ENCODE results near the gene SNX32.

SNX32 gene

GRCh38 chr11:65801153-65801987 is 32.4 kb upstream of the SNX32 start:
- no peak overlapping the region for H3K4me3 ChIP-seq (ENCODE audit: low read length)
- no peak overlapping the region for H3K27ac ChIP-seq (ENCODE audit: low read length)
- no peak for DNase-seq (ENCODE audit: low read depth, low spot score)
- peaks cover 9% of the 10 kb centered on the region for H3K4me1 ChIP-seq (ENCODE audit: control insufficient read depth, insufficient read depth, low read length)
- H3K9me3 ChIP-seq (ENCODE audit: control insufficient read depth, insufficient read depth, low read length), result no peaks in the 10 kb centered on the region
- H3K27me3 ChIP-seq (ENCODE audit: control insufficient read depth, insufficient read depth, low read length), result no peaks in the 10 kb centered on the region
- WGBS (ENCODE audit: insufficient coverage, insufficient read length), result no CpG with 5 or more reads among the region's 18 CpGs
- H3K36me3 ChIP-seq (ENCODE audit: control insufficient read depth, insufficient read depth, low read length), result no peaks in the 10 kb centered on the region

DNA sequence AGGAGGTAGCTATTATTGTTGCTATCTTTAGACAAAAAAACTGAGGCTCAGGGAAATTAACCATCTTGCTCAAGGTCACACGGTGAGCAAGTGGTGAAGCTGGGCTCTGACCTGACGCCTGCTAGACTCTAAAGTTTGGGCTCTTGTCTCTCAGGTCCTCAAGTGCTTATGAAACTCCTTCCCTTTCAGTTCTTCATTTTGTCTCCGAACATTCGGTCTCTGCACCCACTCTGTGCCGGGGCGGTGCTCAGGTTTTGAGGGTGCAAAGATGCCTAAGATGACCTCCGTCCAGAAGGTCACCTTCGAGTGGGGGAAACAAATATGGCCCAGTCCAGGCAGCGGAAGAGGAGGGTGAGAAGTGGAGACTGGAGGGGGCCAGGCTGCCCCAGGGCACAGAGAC is 30.9 kb upstream of the SNX32 start:
- Histone ChIP-seq H3K4me1 (ENCODE audit: control insufficient read depth, insufficient read depth, low read length) (peaks cover 9% of the 10 kb centered on the region), H3K4me3 (ENCODE audit: low read length) (no peak overlapping the region), H3K27me3 (ENCODE audit: control insufficient read depth, insufficient read depth, low read length) (no peaks in the 10 kb centered on the region), H3K9me3 (ENCODE audit: control insufficient read depth, insufficient read depth, low read length) (no peaks in the 10 kb centered on the region), H3K27ac (ENCODE audit: low read length) (no peak overlapping the region), H3K36me3 (ENCODE audit: control insufficient read depth, insufficient read depth, low read length) (no peaks in the 10 kb centered on the region)
- no peak for DNase-seq (ENCODE audit: low read depth, low spot score)
- no CpG with 5 or more reads among the region's 9 CpGs for WGBS (ENCODE audit: insufficient coverage, insufficient read length)

GRCh38 chr11:65803797-65804492 is 29.8 kb upstream of the SNX32 start:
- Histone ChIP-seq H3K36me3 (ENCODE audit: control insufficient read depth, insufficient read depth, low read length) (no peaks in the 10 kb centered on the region), H3K4me3 (ENCODE audit: low read length) (no peak overlapping the region), H3K4me1 (ENCODE audit: control insufficient read depth, insufficient read depth, low read length) (peaks cover 6% of the 10 kb centered on the region; the same call in 1 of the 2 replicates), H3K27ac (ENCODE audit: low read length) (no peak overlapping the region), H3K9me3 (ENCODE audit: control insufficient read depth, insufficient read depth, low read length) (no peaks in the 10 kb centered on the region), H3K27me3 (ENCODE audit: control insufficient read depth, insufficient read depth, low read length) (no peaks in the 10 kb centered on the region)
- no CpG with 5 or more reads among the region's 21 CpGs for WGBS (ENCODE audit: insufficient coverage, insufficient read length)
- DNase-seq (ENCODE audit: low read depth, low spot score), result no peak

DNA sequence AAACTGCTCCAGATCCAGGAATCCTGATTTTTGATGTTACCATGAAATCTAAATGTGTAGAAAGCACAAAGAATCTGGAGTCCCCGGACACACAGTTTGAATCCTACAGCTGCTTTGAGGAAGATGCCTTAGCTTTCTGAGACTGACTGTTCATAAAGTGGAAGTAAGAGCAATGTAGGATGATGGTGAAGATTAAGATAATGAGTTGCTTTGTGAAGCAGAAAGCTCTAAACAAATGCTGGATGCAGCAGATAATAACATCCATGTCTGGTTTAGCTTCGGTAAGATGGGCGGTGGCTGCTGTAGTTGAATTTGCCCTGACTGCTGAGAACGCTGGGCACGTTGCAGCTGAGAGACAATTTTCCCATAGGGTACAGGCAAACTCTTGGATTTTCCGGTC is 26.8 kb upstream of the SNX32 start:
- no peaks in the 10 kb centered on the region for H3K9me3 ChIP-seq (ENCODE audit: control insufficient read depth, insufficient read depth, low read length)
- no CpG with 5 or more reads among the region's 6 CpGs for WGBS (ENCODE audit: insufficient coverage, insufficient read length)
- H3K4me1 ChIP-seq (ENCODE audit: control insufficient read depth, insufficient read depth, low read length), result 0 out of 2 replicates have a peak, but pooled peaks cover 3% of the 10 kb centered on the region
- no peak for DNase-seq (ENCODE audit: low read depth, low spot score)
- no peak overlapping the region for H3K4me3 ChIP-seq (ENCODE audit: low read length)
- no peak overlapping the region for H3K27ac ChIP-seq (ENCODE audit: low read length)
- no peaks in the 10 kb centered on the region for H3K27me3 ChIP-seq (ENCODE audit: control insufficient read depth, insufficient read depth, low read length)
- no peaks in the 10 kb centered on the region for H3K36me3 ChIP-seq (ENCODE audit: control insufficient read depth, insufficient read depth, low read length)

DNA sequence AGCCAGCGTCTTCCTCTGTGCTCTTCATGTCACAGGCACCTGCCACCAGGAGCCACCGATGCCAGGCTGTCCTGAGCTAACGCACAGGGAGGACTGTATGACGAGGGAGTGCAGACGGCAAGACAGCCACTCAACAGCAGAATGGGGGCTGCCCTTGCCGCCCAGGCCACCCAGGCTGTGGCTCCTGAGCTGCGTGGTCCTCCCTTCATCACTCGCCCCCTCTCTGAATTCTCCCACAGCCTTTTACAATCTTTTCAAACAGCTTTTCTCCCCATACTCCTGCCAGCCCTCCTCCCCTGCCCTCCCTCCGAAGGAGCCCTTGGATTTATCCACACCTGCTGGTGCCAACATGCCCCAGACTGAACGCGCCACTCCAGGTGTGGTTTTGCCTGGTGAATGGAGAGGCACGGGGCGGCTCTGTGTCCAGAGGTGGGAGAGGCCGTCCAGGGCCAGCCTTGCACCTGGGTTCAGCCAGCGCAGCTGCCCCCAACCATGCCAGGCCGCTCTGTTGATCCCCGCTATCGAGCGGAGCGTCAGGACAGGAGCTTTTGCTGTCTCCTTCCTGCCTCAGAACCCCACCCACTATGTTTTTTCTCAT is 24.9 kb upstream of the SNX32 start:
- Histone ChIP-seq H3K9me3 (ENCODE audit: control insufficient read depth, insufficient read depth, low read length) (no peaks in the 10 kb centered on the region), H3K36me3 (ENCODE audit: control insufficient read depth, insufficient read depth, low read length) (no peaks in the 10 kb centered on the region), H3K4me3 (ENCODE audit: low read length) (no peak overlapping the region), H3K4me1 (ENCODE audit: control insufficient read depth, insufficient read depth, low read length) (0 out of 2 replicates have a peak, but pooled peaks cover 1% of the 10 kb centered on the region), H3K27me3 (ENCODE audit: control insufficient read depth, insufficient read depth, low read length) (no peaks in the 10 kb centered on the region), H3K27ac (ENCODE audit: low read length) (no peak overlapping the region)
- WGBS (ENCODE audit: insufficient coverage, insufficient read length), result no CpG with 5 or more reads among the region's 20 CpGs
- no peak for DNase-seq (ENCODE audit: low read depth, low spot score)

DNA sequence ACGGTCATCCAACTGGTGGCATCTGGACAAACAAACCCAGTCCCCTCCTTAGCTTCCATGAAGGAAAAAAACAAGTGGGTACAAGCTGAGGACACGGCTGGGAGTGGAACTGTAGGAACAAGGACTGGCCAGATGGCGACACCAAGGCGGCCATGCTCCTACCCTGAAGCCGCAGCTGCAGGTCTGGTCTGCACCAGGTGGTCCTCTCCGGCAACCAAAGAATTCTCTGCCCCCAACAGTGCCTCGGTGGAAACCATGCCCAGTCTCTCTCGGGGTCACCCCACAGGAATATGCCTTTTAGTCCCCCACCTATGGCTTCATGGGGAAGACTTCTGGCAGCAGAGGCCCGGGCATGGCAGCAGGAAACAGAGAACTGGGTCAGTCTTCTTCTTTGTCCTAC is 24.3 kb upstream of the SNX32 start:
- no peak for DNase-seq (ENCODE audit: low read depth, low spot score)
- no peaks in the 10 kb centered on the region for H3K9me3 ChIP-seq (ENCODE audit: control insufficient read depth, insufficient read depth, low read length)
- WGBS (ENCODE audit: insufficient coverage, insufficient read length), result no CpG with 5 or more reads among the region's 9 CpGs
- no peaks in the 10 kb centered on the region for H3K36me3 ChIP-seq (ENCODE audit: control insufficient read depth, insufficient read depth, low read length)
- no peaks in the 10 kb centered on the region for H3K27me3 ChIP-seq (ENCODE audit: control insufficient read depth, insufficient read depth, low read length)
- no peaks in the 10 kb centered on the region for H3K4me1 ChIP-seq (ENCODE audit: control insufficient read depth, insufficient read depth, low read length)
- H3K27ac ChIP-seq (ENCODE audit: low read length), result no peak overlapping the region
- H3K4me3 ChIP-seq (ENCODE audit: low read length), result no peak overlapping the region

GRCh38 chr11:65810046-65810868 is 23.5 kb upstream of the SNX32 start:
- H3K4me1 ChIP-seq (ENCODE audit: control insufficient read depth, insufficient read depth, low read length), result no peaks in the 10 kb centered on the region
- no peaks in the 10 kb centered on the region for H3K27me3 ChIP-seq (ENCODE audit: control insufficient read depth, insufficient read depth, low read length)
- H3K36me3 ChIP-seq (ENCODE audit: control insufficient read depth, insufficient read depth, low read length), result no peaks in the 10 kb centered on the region
- DNase-seq (ENCODE audit: low read depth, low spot score), result no peak
- no CpG with 5 or more reads among the region's 23 CpGs for WGBS (ENCODE audit: insufficient coverage, insufficient read length)
- no peaks in the 10 kb centered on the region for H3K9me3 ChIP-seq (ENCODE audit: control insufficient read depth, insufficient read depth, low read length)
- H3K27ac ChIP-seq (ENCODE audit: low read length), result no peak overlapping the region
- no peak overlapping the region for H3K4me3 ChIP-seq (ENCODE audit: low read length)

DNA sequence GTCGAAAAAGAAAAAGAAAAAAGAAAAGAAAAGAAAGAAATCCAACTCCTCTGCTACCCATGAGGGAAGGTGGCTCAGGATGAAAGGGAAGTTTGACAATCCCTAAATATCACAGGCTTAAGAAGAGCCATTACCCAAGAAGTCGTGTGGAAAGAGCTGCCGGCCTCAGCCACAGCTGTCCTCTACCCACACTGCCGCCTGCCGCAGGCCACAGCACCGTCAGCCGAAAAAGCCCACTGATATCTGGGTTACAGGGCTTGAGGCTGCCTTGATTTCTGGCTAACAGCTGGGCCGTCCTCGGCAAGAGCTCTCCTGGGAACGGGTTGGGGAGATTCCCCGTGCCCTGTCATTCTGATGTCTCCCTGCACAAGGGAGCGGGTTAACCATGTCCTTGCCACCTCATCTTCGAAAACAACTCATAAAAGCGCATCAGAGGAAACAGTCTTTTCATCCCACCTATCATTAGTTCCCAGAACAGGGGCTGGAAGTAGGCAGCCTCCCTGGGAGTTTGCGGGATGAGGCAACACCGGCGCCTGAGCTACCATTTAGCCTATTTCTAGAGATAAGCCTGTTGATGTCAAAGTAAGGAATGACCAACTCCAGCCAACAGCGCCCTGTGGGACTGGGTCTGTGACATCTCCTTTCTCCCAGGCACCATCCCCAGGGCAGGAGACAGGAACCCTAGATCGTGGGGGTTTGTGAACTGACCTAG is 21.8 kb upstream of the SNX32 start:
- no peaks in the 10 kb centered on the region for H3K9me3 ChIP-seq (ENCODE audit: control insufficient read depth, insufficient read depth, low read length)
- no peaks in the 10 kb centered on the region for H3K36me3 ChIP-seq (ENCODE audit: control insufficient read depth, insufficient read depth, low read length)
- no peaks in the 10 kb centered on the region for H3K27me3 ChIP-seq (ENCODE audit: control insufficient read depth, insufficient read depth, low read length)
- WGBS (ENCODE audit: insufficient coverage, insufficient read length), result no CpG with 5 or more reads among the region's 19 CpGs
- DNase-seq (ENCODE audit: low read depth, low spot score), result no peak
- H3K4me3 ChIP-seq (ENCODE audit: low read length), result no peak overlapping the region
- H3K27ac ChIP-seq (ENCODE audit: low read length), result no peak overlapping the region
- no peaks in the 10 kb centered on the region for H3K4me1 ChIP-seq (ENCODE audit: control insufficient read depth, insufficient read depth, low read length)

- H3K4me3 ChIP-seq (ENCODE audit: low read length), result no peak overlapping the region
- H3K36me3 ChIP-seq (ENCODE audit: control insufficient read depth, insufficient read depth, low read length), result no peaks in the 10 kb centered on the region
- no peak overlapping the region for H3K27ac ChIP-seq (ENCODE audit: low read length)
- DNase-seq (ENCODE audit: low read depth, low spot score), result no peak
- H3K4me1 ChIP-seq (ENCODE audit: control insufficient read depth, insufficient read depth, low read length), result no peaks in the 10 kb centered on the region
- no peaks in the 10 kb centered on the region for H3K9me3 ChIP-seq (ENCODE audit: control insufficient read depth, insufficient read depth, low read length)
- no peaks in the 10 kb centered on the region for H3K27me3 ChIP-seq (ENCODE audit: control insufficient read depth, insufficient read depth, low read length)
- no CpG with 5 or more reads among the region's 18 CpGs for WGBS (ENCODE audit: insufficient coverage, insufficient read length)
Observed at GRCh38 chr11:65814131-65814985, 19.4 kb upstream of the SNX32 start.
